IMR-90 (cell line): ENCODE results near the gene FOXK1. TPM values are rescaled to one million over a fixed set of nuclear protein-coding genes. Genes with fewer than 3 reads are reported as not detected.

Source experiments
- ATAC-seq: fragments of 200-7000 bp; cut with Tn5 transposase; 2 replicates; pipeline ENCODE4 v1.9.1; 2020; ENCODE audit warnings: low read depth, mild to moderate bottlenecking, moderate library complexity
- BruUV-seq: library from RNA; stranded (reverse); fragments of 400-500 nt; replicated peaks from 2 replicates; lab custom pipeline; 2021; lab: Mats Ljungman, UMichigan
- CTCF ChIA-PET: fragments of 300-600 bp; formaldehyde crosslinking; extraction: SDS; loops from one replicate; lab custom pipeline; 2021; ENCODE audit warnings: antibody characterized with exemption; lab: Yijun Ruan, JAX
- POLR2A ChIA-PET: fragments of 300-600 bp; sonication (Branson Sonifier 250); formaldehyde crosslinking; loops from one replicate; lab custom pipeline; 2022; ENCODE audit warnings: antibody characterized with exemption; ENCODE audit not compliant: unreplicated experiment; lab: Charles Lee
- DNase-seq: peaks from one replicate; pipeline ENCODE4 v3.0.0; 2013
- H2AFZ ChIP-seq: replicated peaks from 2 replicates; pipeline ENCODE3; 2013; ENCODE audit warnings: low read length, mild to moderate bottlenecking; ENCODE audit not compliant: poor library complexity
- H2AK5ac ChIP-seq: 2 replicates; pipeline ENCODE4 v1.6.1; 2013; ENCODE audit warnings: low read depth, low read length, inconsistent platforms
- H2AK9ac ChIP-seq: replicated peaks from 2 replicates; pipeline ENCODE3; 2013; ENCODE audit warnings: mild to moderate bottlenecking, low read depth, low read length, moderate library complexity; ENCODE audit not compliant: poor library complexity
- H2BK120ac ChIP-seq: 2 replicates; pipeline ENCODE4 v1.6.1; 2013; ENCODE audit warnings: low read depth, low read length, inconsistent platforms
- H2BK15ac ChIP-seq: 3 replicates; pipeline ENCODE4 v1.6.1; 2013; ENCODE audit warnings: low read depth, low read length, inconsistent platforms
- H2BK20ac ChIP-seq: 2 replicates; pipeline ENCODE4 v1.6.1; 2013; ENCODE audit warnings: low read depth, mild to moderate bottlenecking, inconsistent platforms, low read length, moderate library complexity
- H2BK5ac ChIP-seq: 2 replicates; pipeline ENCODE4 v1.6.1; 2013; ENCODE audit warnings: mild to moderate bottlenecking, low read depth, low read length, inconsistent platforms; ENCODE audit not compliant: poor library complexity, severe bottlenecking
- H3K14ac ChIP-seq: replicated peaks from 2 replicates; pipeline ENCODE4 v1.6.1; 2013; ENCODE audit warnings: low read depth, low read length, inconsistent platforms
- H3K18ac ChIP-seq: 2 replicates; pipeline ENCODE4 v1.6.1; 2013; ENCODE audit warnings: low read depth, low read length, control low read depth
- H3K23ac ChIP-seq: 2 replicates; pipeline ENCODE4 v1.6.1; 2013; ENCODE audit warnings: low read depth, low read length, inconsistent platforms
- H3K27ac ChIP-seq: 2 replicates; pipeline ENCODE4 v1.5.1; 2013; ENCODE audit warnings: mild to moderate bottlenecking, control low read depth, low read length; ENCODE audit not compliant: insufficient read depth
- H3K27me3 ChIP-seq: 2 replicates; pipeline ENCODE4 v1.6.1; 2013; ENCODE audit warnings: low read length; ENCODE audit not compliant: control insufficient read depth, insufficient read depth
- H3K36me3 ChIP-seq: 2 replicates; pipeline ENCODE4 v1.6.1; 2013; ENCODE audit warnings: low read length, mixed read lengths; ENCODE audit not compliant: control insufficient read depth, insufficient read depth
- H3K4ac ChIP-seq: 2 replicates; pipeline ENCODE4 v1.6.1; 2013; ENCODE audit warnings: low read depth, low read length, inconsistent platforms
- H3K4me1 ChIP-seq: 2 replicates; pipeline ENCODE4 v1.6.1; 2013; ENCODE audit warnings: low read length, mixed read lengths; ENCODE audit not compliant: control insufficient read depth, insufficient read depth
- H3K4me2 ChIP-seq: 2 replicates; pipeline ENCODE4 v1.6.1; 2013; ENCODE audit warnings: low read depth, mild to moderate bottlenecking, control low read depth, low read length, moderate library complexity
- H3K4me3 ChIP-seq: 2 replicates; pipeline ENCODE4 v1.5.1; 2013; ENCODE audit warnings: low read depth, mild to moderate bottlenecking, control low read depth, low read length, moderate library complexity; ENCODE audit not compliant: insufficient read depth
- H3K56ac ChIP-seq: 2 replicates; pipeline ENCODE4 v1.6.1; 2013; ENCODE audit warnings: low read length, inconsistent platforms; ENCODE audit not compliant: insufficient read depth; ENCODE audit errors: extremely low read depth
- H3K79me1 ChIP-seq, 2 experiments: 2 replicates each; pipeline ENCODE4 v1.6.1; 2013; ENCODE audit warnings: low read length in 2 of 2, inconsistent platforms in 1 of 2, low read depth in 1 of 2
- H3K9ac ChIP-seq: 2 replicates; pipeline ENCODE4 v1.6.1; 2013; ENCODE audit warnings: low read depth, low read length, control low read depth
- H3K9me1 ChIP-seq: 2 replicates; pipeline ENCODE4 v1.6.1; 2013; ENCODE audit warnings: low read length, inconsistent platforms; ENCODE audit not compliant: insufficient read depth
- H3K9me3 ChIP-seq: 2 replicates; pipeline ENCODE4 v1.6.1; 2013; ENCODE audit warnings: low read length; ENCODE audit not compliant: control insufficient read depth, insufficient read depth
- H4K20me1 ChIP-seq: 2 replicates; pipeline ENCODE4 v1.6.1; 2013; ENCODE audit warnings: low read length, inconsistent platforms; ENCODE audit not compliant: insufficient read depth
- H4K5ac ChIP-seq: 2 replicates; pipeline ENCODE4 v1.6.1; 2013; ENCODE audit warnings: mild to moderate bottlenecking, low read depth, low read length, control low read depth
- H4K8ac ChIP-seq, 2 experiments: 2 replicates each; pipeline ENCODE4 v1.6.1; 2013; ENCODE audit warnings: low read depth in 2 of 2, low read length in 2 of 2, control low read depth in 1 of 2, inconsistent platforms in 1 of 2
- H4K91ac ChIP-seq: 2 replicates; pipeline ENCODE4 v1.6.1; 2013; ENCODE audit warnings: low read depth, low read length, inconsistent platforms; ENCODE audit not compliant: insufficient read depth
- BHLHE40 ChIP-seq: fragments of 150-350 bp; IDR thresholded peaks from 2 replicates; pipeline ENCODE4 v1.6.1; 2016; ENCODE audit warnings: mild to moderate bottlenecking, low read depth, low read length
- CEBPB ChIP-seq: IDR thresholded peaks from 2 replicates; pipeline ENCODE4 v1.6.1; 2012; ENCODE audit warnings: low read depth, low read length, improper control_type of control experiment
- CHD1 ChIP-seq: IDR thresholded peaks from 2 replicates; pipeline ENCODE4 v1.6.1; 2012; ENCODE audit warnings: low read depth, low read length, improper control_type of control experiment
- CTCF ChIP-seq: conservative IDR thresholded peaks from 2 replicates; pipeline ENCODE4 v1.5.1; 2012; ENCODE audit warnings: mild to moderate bottlenecking, low read depth, low read length, improper control_type of control experiment
- FOS ChIP-seq: fragments of 150-350 bp; IDR thresholded peaks from 2 replicates; pipeline ENCODE4 v1.6.1; 2016; ENCODE audit warnings: low read depth, low read length
- MAFK ChIP-seq: IDR thresholded peaks from 2 replicates; pipeline ENCODE4 v1.6.1; 2012; ENCODE audit warnings: low read depth, low read length, improper control_type of control experiment
- MAZ ChIP-seq: IDR thresholded peaks from 2 replicates; pipeline ENCODE4 v1.6.1; 2012; ENCODE audit warnings: low read depth, mild to moderate bottlenecking, low read length, improper control_type of control experiment, moderate library complexity, borderline replicate concordance
- MXI1 ChIP-seq: IDR thresholded peaks from 2 replicates; pipeline ENCODE4 v1.6.1; 2012; ENCODE audit warnings: low read depth, mild to moderate bottlenecking, low read length, moderate library complexity, borderline replicate concordance
- NFE2L2 ChIP-seq: fragments of 150-350 bp; IDR thresholded peaks from 2 replicates; pipeline ENCODE4 v1.6.1; 2016; ENCODE audit warnings: low read depth, mild to moderate bottlenecking, low read length
- POLR2A ChIP-seq: IDR thresholded peaks from 2 replicates; pipeline ENCODE4 v1.6.1; 2012; ENCODE audit warnings: mild to moderate bottlenecking, low read depth, low read length
- RAD21 ChIP-seq: IDR thresholded peaks from 2 replicates; pipeline ENCODE4 v1.6.1; 2012; ENCODE audit warnings: low read length, improper control_type of control experiment
- RCOR1 ChIP-seq: IDR thresholded peaks from 2 replicates; pipeline ENCODE4 v1.6.1; 2012; ENCODE audit warnings: mild to moderate bottlenecking, low read length, improper control_type of control experiment; ENCODE audit not compliant: insufficient replicate concordance
- RFX5 ChIP-seq: IDR thresholded peaks from 2 replicates; pipeline ENCODE4 v1.8.0; 2012; ENCODE audit warnings: low read depth, mild to moderate bottlenecking, low read length, moderate library complexity
- SMC3 ChIP-seq: fragments of 150-350 bp; IDR thresholded peaks from 2 replicates; pipeline ENCODE4 v1.6.1; 2016; ENCODE audit warnings: low read depth, mild to moderate bottlenecking, antibody characterized with exemption, low read length, moderate library complexity
- WGBS, 2 experiments: methylation state at CpG; one replicate each; pipeline versions ENCODE4 v1.1.5 to v1.1.7; 2013; ENCODE audit warnings: missing lambda C conversion rate in 2 of 2; ENCODE audit not compliant: insufficient read length in 1 of 2; ENCODE audit errors: extremely low coverage in 2 of 2; 5-methylcytosine and 5-hydroxymethylcytosine counted together
- dilution Hi-C: fragments of 300-500 bp; cut with HindIII; formaldehyde crosslinking; loops from one replicate; pipeline ENCODE4 v1.14.3; 2018; ENCODE audit warnings: low sequenced_read_pairs; ENCODE audit not compliant: unreplicated experiment
- in situ Hi-C: fragments of 300-500 bp; cut with MboI; formaldehyde crosslinking; loops from 3 replicates; pipeline ENCODE4 v1.14.3; 2019; ENCODE audit warnings: low sequenced_read_pairs, inconsistent platforms, mixed read lengths
- intact Hi-C: fragments of 100-400 bp; cut with micrococcal nuclease; formaldehyde crosslinking; loops from 2 replicates; pipeline ENCODE4 v1.10.0; 2022
- polyA plus RNA-seq, 3 experiments: library from polyadenylated mRNA; depleted of rRNA; stranded (reverse); fragments of >200 nt; gene quantifications; 2 replicates each; pipeline ENCODE4 v1.2.3, GENCODE V29; 2012; ENCODE audit warnings: low replicate concordance in 1 of 3
- total RNA-seq: library from RNA; depleted of rRNA; stranded (reverse); fragments of >200 nt; gene quantifications from 2 replicates; pipeline ENCODE4 v1.2.3, GENCODE V29; 2012
- TF ChIP-seq, protein P1 (sequence below): fragments of 150-350 bp; IDR thresholded peaks from 2 replicates; pipeline ENCODE4 v1.6.1; 2017; ENCODE audit warnings: mild to moderate bottlenecking, antibody characterized with exemption, low read length, low read depth
- TF ChIP-seq, protein P2 (sequence below): fragments of 150-350 bp; IDR thresholded peaks from 2 replicates; pipeline ENCODE4 v1.6.1; 2016; ENCODE audit warnings: low read depth, mild to moderate bottlenecking, low read length, moderate library complexity, borderline replicate concordance

The FOXK1 gene
- total and polyA plus RNA-seq, 2 of the 4 experiments (the other 2 are of a cell fraction) = 4.3 to 8.8 TPM

DNA sequence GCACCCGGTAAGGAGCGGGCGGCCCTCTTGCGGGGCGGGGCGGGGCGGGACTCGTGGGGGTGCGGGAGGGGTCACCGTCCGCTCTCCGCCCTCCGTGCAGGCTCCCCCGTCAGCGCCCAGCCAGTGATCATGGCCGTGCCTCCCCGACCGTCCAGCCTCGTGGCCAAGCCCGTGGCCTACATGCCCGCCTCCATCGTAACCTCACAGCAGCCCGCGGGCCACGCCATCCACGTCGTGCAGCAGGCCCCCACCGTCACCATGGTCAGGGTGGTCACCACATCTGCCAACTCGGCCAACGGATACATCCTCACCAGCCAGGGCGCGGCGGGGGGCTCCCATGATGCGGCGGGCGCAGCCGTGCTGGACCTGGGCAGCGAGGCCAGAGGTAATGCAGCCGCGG is 77.1 kb downstream of the FOXK1 start:
- H3K14ac ChIP-seq = no peak overlapping the region
- no peak overlapping the region for H2AK5ac ChIP-seq
- H2AK9ac ChIP-seq = no peak overlapping the region
- H4K5ac ChIP-seq = no peak overlapping the region
- H3K9me3 ChIP-seq = no peaks in the 10 kb centered on the region
- dilution Hi-C loops (no loop called here), in situ Hi-C loops (loop anchor here (25.0 kb wide), 1 partner anchor 1897 kb away; no protein-coding TSS in a partner anchor), intact Hi-C loops (no loop called here)
- no peaks in the 10 kb centered on the region for H3K9me1 ChIP-seq
- no peak for DNase-seq
- H3K9ac ChIP-seq = no peak overlapping the region
- H3K4ac ChIP-seq = no peak overlapping the region
- no peak overlapping the region for H3K27ac ChIP-seq
- H2BK120ac ChIP-seq = no peak overlapping the region
- H2AFZ ChIP-seq = no peak overlapping the region
- H4K20me1 ChIP-seq = peaks cover 7% of the 10 kb centered on the region; the same call in 1 of the 2 replicates
- H3K18ac ChIP-seq = no peak overlapping the region
- no peak overlapping the region for H2BK15ac ChIP-seq
- no peak overlapping the region for H2BK20ac ChIP-seq
- H3K4me3 ChIP-seq = no peak overlapping the region
- H3K56ac ChIP-seq = no peak overlapping the region
- no peaks in the 10 kb centered on the region for H3K27me3 ChIP-seq
- no peak for TF ChIP-seq FOS
- no peak for TF ChIP-seq SMC3
- TF ChIP-seq MXI1 = no peak
- TF ChIP-seq RFX5 = no peak
- no peak for TF ChIP-seq NFE2L2
- TF ChIP-seq POLR2A = no peak
- no peak for TF ChIP-seq CHD1
- no peak for TF ChIP-seq RCOR1
- TF ChIP-seq, protein P1, sequence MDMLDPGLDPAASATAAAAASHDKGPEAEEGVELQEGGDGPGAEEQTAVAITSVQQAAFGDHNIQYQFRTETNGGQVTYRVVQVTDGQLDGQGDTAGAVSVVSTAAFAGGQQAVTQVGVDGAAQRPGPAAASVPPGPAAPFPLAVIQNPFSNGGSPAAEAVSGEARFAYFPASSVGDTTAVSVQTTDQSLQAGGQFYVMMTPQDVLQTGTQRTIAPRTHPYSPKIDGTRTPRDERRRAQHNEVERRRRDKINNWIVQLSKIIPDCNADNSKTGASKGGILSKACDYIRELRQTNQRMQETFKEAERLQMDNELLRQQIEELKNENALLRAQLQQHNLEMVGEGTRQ = no peak
- TF ChIP-seq RAD21 = no peak
- TF ChIP-seq CEBPB = no peak
- TF ChIP-seq BHLHE40 = no peak
- TF ChIP-seq MAFK = no peak
- TF ChIP-seq, protein P2, sequence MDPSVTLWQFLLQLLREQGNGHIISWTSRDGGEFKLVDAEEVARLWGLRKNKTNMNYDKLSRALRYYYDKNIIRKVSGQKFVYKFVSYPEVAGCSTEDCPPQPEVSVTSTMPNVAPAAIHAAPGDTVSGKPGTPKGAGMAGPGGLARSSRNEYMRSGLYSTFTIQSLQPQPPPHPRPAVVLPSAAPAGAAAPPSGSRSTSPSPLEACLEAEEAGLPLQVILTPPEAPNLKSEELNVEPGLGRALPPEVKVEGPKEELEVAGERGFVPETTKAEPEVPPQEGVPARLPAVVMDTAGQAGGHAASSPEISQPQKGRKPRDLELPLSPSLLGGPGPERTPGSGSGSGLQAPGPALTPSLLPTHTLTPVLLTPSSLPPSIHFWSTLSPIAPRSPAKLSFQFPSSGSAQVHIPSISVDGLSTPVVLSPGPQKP = no peak
- no peak for TF ChIP-seq CTCF
- no peak for TF ChIP-seq MAZ
- H4K91ac ChIP-seq = no peak overlapping the region
- ChIA-PET CTCF (no interaction called here), POLR2A (no interaction called here)
- ATAC-seq = no peak
- no peak overlapping the region for H2BK5ac ChIP-seq
- H4K8ac ChIP-seq = no peak overlapping the region
- BruUV-seq = no TSS peak
- H3K79me1 ChIP-seq = peaks cover 3 to 14% of the 10 kb centered on the region in 2 experiments
- no peak overlapping the region for H3K23ac ChIP-seq
- peaks cover 86% of the 10 kb centered on the region for H3K36me3 ChIP-seq
- H3K4me2 ChIP-seq = no peak overlapping the region
- H3K4me1 ChIP-seq = no peaks in the 10 kb centered on the region
- 96% methylated on average over 24 of the region's 40 CpGs; no CpG with 5 or more reads in 1 of the 2 experiments for WGBS, 2 experiments
